Measurements from ENCODE around the gene ENTHD1. TPM values are rescaled to one million over a fixed set of nuclear protein-coding genes. Genes with fewer than 3 reads are reported as not detected.

Gene ENTHD1
- total and polyA plus RNA-seq, 2 donors (not counting 3 experiments of a cell fraction or from before 2014, with no cell fraction given): not detected

DNA sequence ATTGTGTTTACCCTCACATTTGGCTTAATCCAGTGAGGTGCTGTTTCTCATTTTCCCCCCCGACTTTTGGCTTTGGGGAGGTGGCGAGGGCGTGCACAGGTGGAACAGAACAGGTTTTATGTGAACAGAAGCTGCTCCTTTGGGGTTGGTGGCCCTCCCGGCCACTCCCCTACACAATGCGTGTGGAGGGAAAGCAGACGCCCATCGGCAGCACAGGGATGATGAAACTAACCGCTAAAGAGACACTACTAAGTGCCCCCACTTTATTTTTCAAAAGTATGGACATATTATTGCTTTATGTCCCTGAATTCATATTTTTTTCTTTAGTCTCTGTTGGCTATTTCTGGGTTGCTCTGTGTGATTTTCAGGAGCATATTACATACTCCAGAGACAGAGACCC lies 160.9 kb downstream of the ENTHD1 start:
- no peak overlapping the region for H2AFZ ChIP-seq (ENCODE audit: low read depth, low read length)
- no peak overlapping the region for H3K4me2 ChIP-seq (ENCODE audit: insufficient read depth, low read length)
- H4K20me1 ChIP-seq (replicated peaks; ENCODE audit: control insufficient read depth, extremely low read depth, insufficient read depth, low read length): no peaks in the 10 kb centered on the region
- no peaks in the 10 kb centered on the region for H3K36me3 ChIP-seq (ENCODE audit: control insufficient read depth in 2 of 2, extremely low read depth in 1 of 2, insufficient read depth in 2 of 2, low read length in 2 of 2)
- H3K9me1 ChIP-seq (replicated peaks; ENCODE audit: control insufficient read depth, extremely low read depth, insufficient read depth, low read length): no peaks in the 10 kb centered on the region
- FAIRE-seq (no peak), DNase-seq (ENCODE audit: low read depth, low spot score) (no peak)
- no peak overlapping the region for H3K27ac ChIP-seq (ENCODE audit: insufficient read depth, low read depth, low read length)
- intact Hi-C loops (cut with micrococcal nuclease) (no loop called here), dilution Hi-C loops (cut with MboI; ENCODE audit: extremely low pct_ligation_motif_present, low sequenced_read_pairs) (no loop called here)
- H3K4me3 ChIP-seq (replicated peaks in 1 of 3; ENCODE audit: insufficient read depth in 1 of 3, low read depth in 1 of 3, low read length in 3 of 3): no peak overlapping the region
- no TSS peak for BruUV-seq (replicated peaks)
- TF ChIP-seq JUN (IDR thresholded peaks at IDR 0.05; ENCODE audit: borderline replicate concordance, insufficient read depth, insufficient read length, low read depth) (no peak), POLR2AphosphoS5 (IDR thresholded peaks at IDR 0.05; ENCODE audit: insufficient read depth, low read depth, low read length) (no peak), GATA2 (IDR thresholded peaks at IDR 0.05; ENCODE audit: insufficient read depth, insufficient read length, low read depth, low read length) (no peak), MYC (IDR thresholded peaks at IDR 0.05; ENCODE audit: low read depth, low read length) (no peak), EZH2 (IDR thresholded peaks at IDR 0.05; ENCODE audit: borderline replicate concordance, low read depth, low read length, severe bottlenecking) (no peak), POLR2A (IDR thresholded peaks at IDR 0.05; ENCODE audit: low read depth, low read length) (no peak), FOS (IDR thresholded peaks at IDR 0.05; ENCODE audit: borderline replicate concordance, insufficient read depth, low read length) (no peak), CTCF (IDR thresholded peaks at IDR 0.05; ENCODE audit: extremely low read depth in 1 of 2, insufficient read depth in 1 of 2, low read depth in 1 of 2, low read length in 2 of 2) (no peak), MAX (IDR thresholded peaks at IDR 0.05; ENCODE audit: insufficient read depth, insufficient read length) (no peak)
- no peaks in the 10 kb centered on the region for H3K79me2 ChIP-seq (ENCODE audit: control insufficient read depth, insufficient read depth, low read length)
- ChIA-PET POLR2A (no interaction called here), CTCF (no interaction called here)
- no peaks in the 10 kb centered on the region for H3K9me3 ChIP-seq (replicated peaks; ENCODE audit: control insufficient read depth, insufficient read depth, low read length)
- H3K27me3 ChIP-seq (ENCODE audit: control insufficient read depth in 2 of 2, insufficient read depth in 2 of 2, low read length in 2 of 2): peaks cover 3 to 5% of the 10 kb centered on the region in 2 experiments
- H3K9ac ChIP-seq (replicated peaks; ENCODE audit: extremely low read depth, insufficient read depth, low read length): no peak overlapping the region
- no peaks in the 10 kb centered on the region for H3K4me1 ChIP-seq (ENCODE audit: control insufficient read depth, extremely low read depth, insufficient read depth, low read length)
